Prostate gland (tissue), 2 donors: ENCODE data around the gene GOLPH3L.

Source experiments
- POLR2A ChIP-seq: fragments of 450-650 bp; IDR thresholded peaks from one replicate; pipeline ENCODE4 v1.6.1; 2016; ENCODE audit warnings: antibody characterized with exemption, mild to moderate bottlenecking
- POLR2AphosphoS5 ChIP-seq: sonication (generic); formaldehyde crosslinking; IDR thresholded peaks from one replicate; pipeline ENCODE4 v1.6.1; 2017; ENCODE audit warnings: antibody characterized with exemption
- TF ChIP-seq, protein P1 (sequence below), 4 experiments: fragments of 200-600 bp in 2 of 4; fragments of 450-650 bp in 2 of 4; sonication (generic) in 2 of 4; IDR thresholded peaks; 1 replicate in 3 of 4; 2 replicates in 1 of 4; pipeline ENCODE4 v1.5.1; 2016 to 2019; ENCODE audit warnings: antibody characterized with exemption in 4 of 4, mild to moderate bottlenecking in 2 of 4, moderate library complexity in 2 of 4

DNA sequence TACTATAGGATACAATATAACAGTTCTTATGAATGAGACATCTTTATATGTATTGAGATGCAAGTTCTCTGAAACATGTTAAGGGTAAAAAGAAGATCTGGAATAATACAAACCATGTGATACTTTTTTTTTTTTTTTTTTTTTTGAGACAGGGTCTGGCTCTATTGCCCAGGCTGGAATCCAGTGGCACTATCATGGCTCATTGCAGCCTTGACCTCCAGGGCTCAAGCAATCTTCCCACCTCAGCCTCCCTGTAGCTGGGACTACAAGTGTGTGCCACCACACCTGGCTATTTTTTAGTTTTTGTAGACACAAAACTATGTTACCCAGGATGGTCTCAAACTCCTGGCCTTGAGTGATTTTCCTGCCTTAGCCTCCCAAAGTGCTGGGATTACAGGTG is 95.4 kb downstream of the GOLPH3L start:
- TF ChIP-seq, protein P1, sequence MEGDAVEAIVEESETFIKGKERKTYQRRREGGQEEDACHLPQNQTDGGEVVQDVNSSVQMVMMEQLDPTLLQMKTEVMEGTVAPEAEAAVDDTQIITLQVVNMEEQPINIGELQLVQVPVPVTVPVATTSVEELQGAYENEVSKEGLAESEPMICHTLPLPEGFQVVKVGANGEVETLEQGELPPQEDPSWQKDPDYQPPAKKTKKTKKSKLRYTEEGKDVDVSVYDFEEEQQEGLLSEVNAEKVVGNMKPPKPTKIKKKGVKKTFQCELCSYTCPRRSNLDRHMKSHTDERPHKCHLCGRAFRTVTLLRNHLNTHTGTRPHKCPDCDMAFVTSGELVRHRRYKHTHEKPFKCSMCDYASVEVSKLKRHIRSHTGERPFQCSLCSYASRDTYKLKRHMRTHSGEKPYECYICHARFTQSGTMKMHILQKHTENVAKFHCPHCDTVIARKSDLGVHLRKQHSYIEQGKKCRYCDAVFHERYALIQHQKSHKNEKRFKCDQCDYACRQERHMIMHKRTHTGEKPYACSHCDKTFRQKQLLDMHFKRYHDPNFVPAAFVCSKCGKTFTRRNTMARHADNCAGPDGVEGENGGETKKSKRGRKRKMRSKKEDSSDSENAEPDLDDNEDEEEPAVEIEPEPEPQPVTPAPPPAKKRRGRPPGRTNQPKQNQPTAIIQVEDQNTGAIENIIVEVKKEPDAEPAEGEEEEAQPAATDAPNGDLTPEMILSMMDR (IDR thresholded peaks at IDR 0.05): no peak
- no peak for TF ChIP-seq POLR2A
- no peak for TF ChIP-seq POLR2AphosphoS5
